HG03103 (cell line): ENCODE data around the gene RASGRP3.

Experiments
- ATAC-seq: cut with Tn5 transposase; IDR thresholded peaks from one replicate; pipeline ENCODE4 v1.9.1; 2021; ENCODE audit warnings: low read depth; ENCODE audit not compliant: unreplicated experiment

The RASGRP3 gene

GRCh38 chr2:33518200-33518599 is 41.8 kb downstream of the RASGRP3 start:
- ATAC-seq, result no peak

- ATAC-seq, result no peak
These were observed 42.5 kb downstream of the RASGRP3 start for GRCh38 chr2:33518929-33519328.

DNA sequence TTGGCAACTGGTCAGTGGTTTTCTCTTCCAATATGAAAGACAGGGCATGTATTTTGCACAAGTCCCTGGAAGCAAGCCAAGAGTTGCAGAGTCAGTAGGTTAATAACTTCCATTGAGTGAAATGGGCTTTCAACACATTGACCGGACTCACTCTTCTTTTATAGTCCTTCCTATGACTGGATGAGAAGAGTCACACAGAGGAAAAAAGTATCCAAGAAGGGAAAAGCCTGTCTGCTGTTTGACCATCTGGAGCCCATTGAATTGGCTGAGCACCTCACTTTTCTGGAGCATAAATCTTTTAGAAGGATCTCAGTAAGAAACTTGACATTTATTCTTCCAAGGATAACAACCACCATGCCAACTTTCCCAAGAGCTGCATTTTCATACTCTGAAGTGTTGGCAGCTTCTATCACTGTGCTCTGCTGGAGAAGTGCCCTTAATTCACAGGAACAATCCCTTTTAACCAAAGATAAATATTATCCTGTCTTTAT is 45.4 kb downstream of the RASGRP3 start:
- no peak for ATAC-seq

DNA sequence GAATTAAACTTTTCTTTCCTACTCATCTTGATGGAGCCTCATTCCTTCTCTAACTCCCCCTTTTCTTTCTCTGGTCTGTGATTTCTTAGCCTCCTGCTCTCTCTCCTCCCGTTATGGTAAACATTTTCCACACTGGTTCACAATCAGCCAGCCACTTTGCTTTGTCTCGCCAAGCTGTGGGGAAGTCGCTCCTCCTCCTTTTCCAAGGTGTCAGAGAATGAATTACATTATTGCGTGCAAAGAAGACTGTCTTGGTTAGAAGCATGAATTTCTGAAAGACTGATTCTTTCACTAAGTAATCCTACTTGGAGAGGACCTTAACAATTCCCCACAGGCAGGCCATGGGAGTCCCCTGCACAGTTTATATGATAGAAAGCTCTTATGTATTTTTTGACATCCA is 46.1 kb downstream of the RASGRP3 start:
- no peak for ATAC-seq

GRCh38 chr2:33525666-33526065 is 49.2 kb downstream of the RASGRP3 start:
- no peak for ATAC-seq

DNA sequence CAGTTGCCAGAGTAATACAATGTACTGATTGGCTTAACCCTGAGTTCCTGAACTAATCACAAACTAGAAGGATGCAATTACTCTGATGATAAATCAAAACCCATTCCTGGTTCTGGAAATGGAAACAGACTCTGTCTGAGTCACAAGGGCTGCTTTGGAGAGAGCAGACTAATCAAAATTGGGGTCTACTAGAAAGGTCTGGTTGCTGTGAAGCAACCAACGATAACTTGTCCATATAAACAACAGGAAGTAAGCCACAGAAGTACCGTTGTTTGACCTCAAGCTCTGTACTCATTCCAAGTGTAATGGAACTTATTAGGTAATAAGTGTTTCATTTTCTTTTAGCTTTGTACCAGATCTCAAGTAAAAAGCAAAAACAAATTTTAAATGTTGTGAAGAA is 49.7 kb downstream of the RASGRP3 start:
- ATAC-seq, result no peak

- ATAC-seq, result no peak
These were observed 50.5 kb downstream of the RASGRP3 start for GRCh38 chr2:33526921-33527320.

DNA sequence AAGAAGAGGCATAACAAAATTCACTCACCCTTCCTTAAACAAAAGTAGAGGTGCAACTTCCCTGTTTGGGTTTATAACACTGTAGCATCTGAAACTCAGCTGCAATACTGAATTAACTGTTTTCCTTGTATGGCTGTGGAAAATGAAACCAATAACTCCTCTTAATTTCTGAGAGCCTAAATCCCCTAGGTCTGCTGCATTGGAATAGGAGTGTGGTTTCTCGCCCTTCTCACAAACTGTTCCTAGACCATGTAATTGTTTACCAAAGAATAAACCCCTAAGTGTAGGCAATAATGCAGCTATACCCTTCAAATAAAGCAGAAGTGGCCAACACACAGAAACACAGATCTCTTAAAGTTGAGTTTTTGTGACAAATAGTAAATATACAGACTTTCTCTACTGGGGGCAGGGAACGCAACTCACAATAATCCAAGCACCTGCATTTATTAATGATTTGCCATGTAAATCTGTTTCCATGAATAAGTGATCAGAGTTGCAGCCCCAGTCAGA is 52.0 kb downstream of the RASGRP3 start:
- ATAC-seq, result no peak

- no peak for ATAC-seq
These were observed 53.5 kb downstream of the RASGRP3 start for GRCh38 chr2:33529771-33530481.

- ATAC-seq, result no peak
These were observed 54.5 kb downstream of the RASGRP3 start for GRCh38 chr2:33530690-33531548.

GRCh38 chr2:33531549-33532059 is 55.2 kb downstream of the RASGRP3 start:
- no peak for ATAC-seq

GRCh38 chr2:33532146-33532545 is 55.7 kb downstream of the RASGRP3 start:
- ATAC-seq, result no peak

GRCh38 chr2:33532966-33533365 is 56.5 kb downstream of the RASGRP3 start:
- no peak for ATAC-seq

DNA sequence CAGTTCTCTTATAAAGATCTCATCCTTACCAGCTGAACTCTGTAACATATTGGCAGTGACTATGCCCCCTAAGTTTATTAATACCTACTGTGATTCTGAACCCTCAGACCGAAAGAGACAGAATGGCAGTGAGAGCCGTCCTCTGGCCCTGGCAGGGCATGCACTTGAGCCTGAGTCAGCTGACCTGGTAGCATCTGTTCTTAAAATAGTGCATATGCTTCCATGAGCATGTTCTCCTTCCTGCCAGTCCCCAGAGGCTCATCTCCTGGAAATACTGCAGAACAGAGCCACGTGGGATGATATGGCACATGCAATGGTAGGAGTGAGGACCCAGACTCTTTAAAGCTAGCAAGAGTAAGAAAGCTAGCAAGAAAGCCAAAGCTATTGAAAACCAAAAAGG is 59.0 kb downstream of the RASGRP3 start:
- no peak for ATAC-seq

- ATAC-seq, result no peak
These were observed 64.8 kb downstream of the RASGRP3 start for GRCh38 chr2:33541243-33541642.

DNA sequence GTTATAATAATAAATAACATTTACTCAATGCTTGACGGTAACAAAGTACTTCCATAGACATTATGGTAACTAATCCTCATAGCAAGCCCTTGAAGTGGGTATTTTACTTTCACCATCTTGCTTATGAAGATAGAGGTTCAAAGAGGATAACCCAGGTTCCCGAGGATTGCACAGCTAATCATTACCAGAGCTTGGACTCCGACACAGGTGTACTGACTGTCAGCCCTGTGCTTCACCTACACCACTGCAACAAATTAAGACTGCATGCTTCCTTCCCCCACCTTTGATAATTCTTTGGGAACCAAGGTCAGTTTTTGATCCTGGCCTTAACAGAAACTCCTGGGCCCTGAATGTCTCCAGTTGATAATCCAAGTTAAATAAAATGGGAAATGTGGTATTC is 73.8 kb downstream of the RASGRP3 start:
- no peak for ATAC-seq

DNA sequence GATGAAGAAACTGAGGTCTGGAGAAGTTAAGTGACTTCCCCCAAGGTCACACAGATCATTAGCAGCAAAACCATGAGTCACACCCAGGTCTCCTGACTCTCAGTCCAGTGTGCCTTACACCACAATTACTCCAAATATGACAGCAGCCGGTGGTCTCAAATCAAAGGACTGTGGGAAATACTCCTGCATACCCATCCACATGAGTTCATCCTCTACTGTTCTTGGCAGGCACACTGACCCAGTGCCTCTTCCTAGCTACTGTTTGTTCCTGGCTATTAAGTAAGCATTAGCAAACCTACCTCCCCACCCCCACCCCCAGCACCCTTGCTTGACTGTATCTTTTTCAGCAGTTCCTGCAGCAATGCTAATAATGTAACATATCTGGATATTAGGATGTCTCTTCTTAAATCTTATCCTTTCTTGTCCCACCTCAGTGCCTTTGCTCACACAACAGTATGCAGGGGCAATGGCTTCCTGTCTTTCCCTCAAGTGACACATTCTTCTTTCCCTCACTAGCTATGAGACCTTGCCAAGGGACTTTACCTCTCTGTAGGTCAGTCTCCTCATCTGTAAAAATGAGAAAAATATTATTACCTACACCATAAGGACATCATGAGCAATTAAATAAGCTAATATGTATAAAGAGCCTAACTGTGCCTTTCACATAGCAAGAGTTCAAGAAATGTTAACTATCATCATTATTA is 76.5 kb downstream of the RASGRP3 start:
- no peak for ATAC-seq

- ATAC-seq, result no peak
These were observed 79.2 kb downstream of the RASGRP3 start for GRCh38 chr2:33555681-33556080.

DNA sequence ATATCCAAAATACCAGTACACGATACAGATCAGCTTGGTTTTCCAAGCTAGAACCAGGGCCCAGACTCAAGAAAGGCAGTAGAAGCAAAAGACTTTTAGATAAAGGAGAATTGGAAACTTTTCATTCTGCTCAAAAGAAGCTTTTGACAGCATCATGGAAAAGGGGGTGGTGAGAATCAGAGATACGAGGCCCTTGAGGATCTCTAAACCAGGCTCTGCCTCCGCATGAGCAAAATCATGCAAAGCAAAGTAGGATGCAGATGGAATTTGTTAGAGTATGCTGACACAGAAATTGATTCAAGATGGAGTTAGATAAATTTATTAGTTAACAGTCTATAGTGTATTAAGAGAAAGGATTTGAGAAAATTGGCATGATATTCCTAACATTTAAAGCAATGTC is 82.9 kb downstream of the RASGRP3 start:
- no peak for ATAC-seq

DNA sequence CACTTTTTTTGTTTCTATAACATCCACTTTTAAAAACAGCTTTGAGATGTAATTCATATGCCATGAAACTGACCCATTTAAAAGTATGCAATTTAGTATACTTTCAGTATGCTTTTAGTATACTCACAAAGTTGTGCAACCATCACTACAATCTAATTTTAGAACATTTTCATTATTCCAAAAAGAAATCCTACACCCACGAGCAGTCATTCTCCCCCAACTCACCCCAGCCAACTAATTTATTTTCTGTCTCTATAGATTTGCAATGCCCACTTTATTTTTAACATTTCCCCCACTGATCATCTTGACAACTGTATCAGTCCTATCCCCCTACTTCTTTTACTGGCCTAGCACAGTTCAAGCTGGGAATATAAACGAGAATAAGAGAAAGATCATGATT is 83.6 kb downstream of the RASGRP3 start:
- ATAC-seq, result no peak

DNA sequence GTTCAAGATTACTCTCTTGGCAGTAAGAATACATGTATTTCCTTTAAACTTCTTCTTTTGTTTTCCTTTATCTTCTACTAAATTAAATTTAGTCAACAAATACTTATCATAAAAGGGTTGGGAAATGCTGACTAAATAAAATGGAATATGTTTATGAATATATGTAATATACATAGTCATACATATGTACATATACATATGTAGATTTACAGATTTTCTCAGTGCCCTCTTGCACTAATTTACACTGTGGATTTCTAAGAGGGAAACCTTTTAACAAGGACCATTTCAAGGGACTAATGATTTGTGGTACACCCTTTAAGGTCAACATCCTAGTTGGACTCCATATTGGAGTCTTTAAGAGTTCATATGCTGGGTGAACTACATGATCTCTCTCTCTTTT is 85.4 kb downstream of the RASGRP3 start:
- no peak for ATAC-seq
